GM18526 (cell line): Measurements from ENCODE around the gene GPRC5B.

Experiments used
- POLR2A ChIP-seq: IDR thresholded peaks from 3 replicates; pipeline ENCODE4 v1.6.1; 2011; ENCODE audit not compliant: insufficient read length; ENCODE audit errors: extremely low read depth

Gene GPRC5B

DNA sequence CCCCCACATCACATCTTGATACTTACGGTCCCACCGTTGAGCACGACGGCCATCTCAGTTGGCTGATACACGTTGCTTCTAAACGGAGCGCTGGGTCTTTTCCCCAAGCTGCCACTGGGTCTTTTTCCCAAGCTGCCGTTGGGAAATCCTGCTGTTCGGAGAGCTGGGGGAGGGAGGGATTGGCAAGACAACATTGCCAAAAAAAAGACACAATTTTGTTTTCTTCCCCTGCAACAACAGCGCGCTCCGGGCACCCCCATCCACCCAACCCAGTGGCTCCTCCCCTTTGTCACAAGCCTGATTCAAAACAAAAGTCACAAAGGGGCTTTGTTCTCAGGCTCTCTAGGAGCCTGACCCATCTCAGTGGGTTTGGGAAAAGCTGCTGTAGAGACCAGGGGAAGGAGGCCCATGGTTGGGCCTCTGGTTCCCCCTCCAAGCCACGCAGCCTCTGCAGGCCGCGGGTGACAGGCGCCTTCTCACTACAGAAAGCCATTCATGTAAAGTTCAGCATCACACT, 22.8 kb downstream of the GPRC5B start:
- no peak for TF ChIP-seq POLR2A

- no peak for TF ChIP-seq POLR2A
Observed at GRCh38 chr16:19861133-19861532, 23.5 kb downstream of the GPRC5B start.

DNA sequence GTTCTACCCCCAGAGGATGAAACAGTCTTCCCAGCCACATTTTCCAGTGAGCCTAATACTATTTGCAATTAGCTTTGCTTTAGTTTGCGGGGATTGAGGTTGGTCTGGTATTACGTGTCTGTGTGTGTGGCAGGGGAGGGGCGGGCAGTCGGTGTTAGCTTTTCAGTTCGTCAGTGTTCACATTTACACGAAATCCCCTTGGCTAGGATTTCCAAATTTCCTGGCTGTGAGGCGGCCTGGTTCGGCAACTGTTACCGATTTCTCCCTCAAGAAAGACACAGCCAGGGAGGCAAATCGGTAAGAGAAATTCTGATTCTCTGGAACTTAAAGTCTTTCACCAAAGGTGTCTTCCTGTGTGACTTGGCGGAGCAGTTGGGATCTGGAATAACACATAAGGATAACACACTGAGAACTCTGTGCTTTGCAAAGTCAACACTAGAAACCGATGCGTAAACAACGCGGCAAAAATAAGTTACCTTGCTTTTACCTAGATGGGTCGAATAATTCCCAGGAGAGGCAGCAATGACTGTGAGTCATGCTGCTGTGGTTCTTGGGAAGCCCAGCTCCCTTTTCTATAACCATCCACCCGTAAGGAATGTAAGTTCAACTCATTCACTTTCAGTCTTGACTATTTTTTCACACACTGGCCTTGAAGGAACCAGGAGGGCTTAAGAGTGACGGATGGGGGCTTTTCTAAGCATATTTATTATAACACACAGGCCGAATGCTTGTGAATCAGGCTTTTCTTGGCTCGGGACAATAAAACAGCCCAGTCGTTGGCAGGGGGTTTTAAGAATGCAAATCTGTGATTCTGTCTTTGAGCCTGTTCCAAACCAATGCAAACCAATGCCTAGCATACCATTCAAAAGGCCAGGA, 24.2 kb downstream of the GPRC5B start:
- TF ChIP-seq POLR2A, result no peak

- TF ChIP-seq POLR2A, result no peak
Observed at GRCh38 chr16:19859603-19860002, 25.0 kb downstream of the GPRC5B start.

GRCh38 chr16:19859166-19859565, 25.5 kb downstream of the GPRC5B start:
- no peak for TF ChIP-seq POLR2A

GRCh38 chr16:19858340-19859018, 26.2 kb downstream of the GPRC5B start:
- TF ChIP-seq POLR2A, result no peak

GRCh38 chr16:19857593-19858339, 26.9 kb downstream of the GPRC5B start:
- TF ChIP-seq POLR2A, result no peak

GRCh38 chr16:19856120-19856519, 28.5 kb downstream of the GPRC5B start:
- TF ChIP-seq POLR2A, result no peak

GRCh38 chr16:19854543-19854876, 30.1 kb downstream of the GPRC5B start:
- no peak for TF ChIP-seq POLR2A

DNA sequence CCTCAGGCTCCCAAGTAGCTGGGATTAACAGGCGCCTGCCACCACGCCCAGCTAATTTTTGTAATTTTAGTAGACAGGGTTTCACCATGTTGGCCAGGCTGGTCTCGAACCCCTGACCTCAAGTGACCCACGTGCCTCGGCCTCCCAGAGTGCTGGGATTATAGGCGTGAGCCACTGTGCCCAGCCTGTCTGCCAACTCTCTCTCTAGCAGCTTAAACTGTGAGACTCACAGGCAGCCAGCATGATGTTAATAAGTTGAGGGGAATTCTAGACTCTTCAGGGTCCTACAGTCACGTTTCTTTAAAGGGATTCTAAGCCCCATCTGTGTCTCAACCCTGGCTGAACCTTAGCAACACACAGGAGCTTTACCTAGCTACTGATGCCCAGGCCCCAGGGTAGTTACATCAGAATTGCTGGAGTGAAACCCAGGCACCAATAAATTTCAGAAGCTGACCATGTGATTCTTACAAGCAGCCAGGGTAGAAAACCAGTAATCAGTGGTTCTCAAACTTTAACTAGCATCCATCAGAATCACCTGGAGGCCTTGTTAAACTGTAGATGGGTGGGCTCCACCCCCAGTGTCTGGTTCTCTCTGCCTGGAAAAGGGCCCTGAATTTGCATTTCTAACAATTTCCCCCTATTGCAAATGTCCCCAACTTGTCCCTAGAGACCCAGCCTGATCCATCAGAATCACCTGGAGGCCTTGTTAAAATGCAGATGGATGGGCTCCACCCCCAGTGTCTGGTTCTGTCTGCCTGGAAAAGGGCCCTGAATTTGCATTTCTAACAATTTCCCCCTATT, 30.7 kb downstream of the GPRC5B start:
- TF ChIP-seq POLR2A, result no peak

GRCh38 chr16:19853132-19853741, 31.4 kb downstream of the GPRC5B start:
- TF ChIP-seq POLR2A, result no peak

- no peak for TF ChIP-seq POLR2A
Observed at GRCh38 chr16:19851476-19851875, 33.2 kb downstream of the GPRC5B start.

DNA sequence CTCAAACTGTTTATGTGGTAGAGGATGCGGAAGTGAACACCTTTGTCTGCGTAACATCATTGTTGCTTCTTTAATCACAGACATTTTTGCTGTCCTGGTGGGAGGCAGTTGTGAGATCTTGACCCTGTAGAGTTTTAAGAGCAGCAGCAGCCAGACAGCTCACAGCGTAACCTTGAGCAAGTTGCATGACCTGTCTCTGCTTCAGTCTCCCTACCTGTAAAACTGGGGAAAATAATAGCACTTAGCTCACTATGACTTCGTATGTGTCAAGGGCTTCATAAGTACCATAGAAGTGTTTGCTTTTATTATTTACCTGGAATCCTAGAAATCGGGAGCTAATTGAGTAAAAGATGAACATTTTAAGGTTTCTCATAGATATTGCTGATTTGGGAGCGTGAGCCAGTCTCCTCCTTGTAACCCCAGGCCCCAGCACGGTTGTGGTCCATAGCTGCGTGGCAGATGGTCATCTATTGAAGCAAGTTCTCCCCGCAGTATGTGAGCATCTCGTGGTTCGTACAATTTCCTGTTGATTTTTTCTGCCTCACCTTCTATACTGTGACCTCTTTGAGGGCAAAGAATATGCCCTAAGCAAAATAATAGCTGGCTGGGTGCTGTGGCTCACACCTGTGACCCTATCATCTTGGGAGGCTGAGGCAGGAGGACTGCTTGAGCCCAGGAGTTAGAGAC, 34.4 kb downstream of the GPRC5B start:
- TF ChIP-seq POLR2A, result no peak

GRCh38 chr16:19848756-19849155, 35.9 kb downstream of the GPRC5B start:
- TF ChIP-seq POLR2A, result no peak

DNA sequence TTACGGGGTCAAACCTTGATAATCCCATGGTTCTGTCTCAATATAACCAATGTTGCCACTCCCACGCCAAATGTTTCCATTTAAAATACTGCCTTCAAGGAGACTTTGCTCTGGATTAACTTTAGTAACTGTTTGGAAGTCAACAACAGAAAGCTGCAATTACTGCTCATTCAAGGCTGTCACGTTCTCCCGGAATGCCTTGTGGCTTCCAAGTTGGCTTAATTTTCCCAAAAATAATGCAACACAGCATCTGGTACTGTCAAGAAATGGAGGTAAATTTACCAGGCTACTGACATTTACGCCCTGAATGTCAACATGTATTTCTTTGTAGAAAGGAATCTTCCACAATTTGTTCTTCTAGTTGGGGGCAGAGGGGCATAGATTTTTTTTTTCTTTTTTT, 38.2 kb downstream of the GPRC5B start:
- TF ChIP-seq POLR2A, result no peak
